PC-3 (cell line): ENCODE measurements around the gene MTHFD1. TPM values are rescaled to one million over a fixed set of nuclear protein-coding genes. Genes with fewer than 3 reads are reported as not detected.

Experiments
- ATAC-seq: fragments of 200-7000 bp; cut with Tn5 transposase; 2 replicates; pipeline ENCODE4 v1.9.1; 2020; ENCODE audit warnings: mild to moderate bottlenecking, moderate library complexity
- BruUV-seq: library from RNA; stranded (reverse); fragments of 400-500 nt; replicated peaks from 2 replicates; lab custom pipeline; 2021; lab: Mats Ljungman, UMichigan
- CTCF ChIA-PET: fragments of 300-600 bp; sonication (Branson Sonifier 250); formaldehyde crosslinking; loops from one replicate; lab custom pipeline; 2022; ENCODE audit warnings: antibody characterized with exemption; lab: Charles Lee
- POLR2A ChIA-PET: fragments of 300-600 bp; sonication (Branson Sonifier 250); formaldehyde crosslinking; loops from one replicate; lab custom pipeline; 2022; ENCODE audit warnings: antibody characterized with exemption; ENCODE audit not compliant: unreplicated experiment; lab: Charles Lee
- DNase-seq: peaks from one replicate; pipeline ENCODE4 v3.0.0-alpha.2; 2015
- H2AFZ ChIP-seq: fragments of 300-600 bp; sonication (generic); 2 replicates; pipeline ENCODE4 v1.6.0; 2016; ENCODE audit warnings: antibody characterized with exemption, low read length
- H3F3A ChIP-seq: fragments of 300-600 bp; sonication (generic); one replicate; pipeline ENCODE4 v1.6.0; 2017; ENCODE audit warnings: antibody characterized with exemption, low read length, control low read depth, mild to moderate bottlenecking; ENCODE audit not compliant: unreplicated experiment
- H3K27ac ChIP-seq: fragments of 300-600 bp; sonication (generic); 2 replicates; pipeline ENCODE4 v1.5.1; 2016; ENCODE audit warnings: mild to moderate bottlenecking, low read length
- H3K27me3 ChIP-seq: fragments of 300-600 bp; sonication (generic); 2 replicates; pipeline ENCODE4 v1.6.1; 2016; ENCODE audit warnings: low read length, mixed read lengths
- H3K36me3 ChIP-seq: fragments of 300-600 bp; sonication (generic); 2 replicates; pipeline ENCODE4 v1.6.1; 2016; ENCODE audit warnings: low read depth, mixed run types, low read length, mixed read lengths
- H3K4me1 ChIP-seq: fragments of 300-600 bp; sonication (generic); 2 replicates; pipeline ENCODE4 v1.5.1; 2016; ENCODE audit warnings: low read length; ENCODE audit not compliant: insufficient read depth
- H3K4me2 ChIP-seq: fragments of 300-600 bp; sonication (generic); 2 replicates; pipeline ENCODE4 v1.6.0; 2016; ENCODE audit warnings: low read length
- H3K4me3 ChIP-seq: fragments of 300-600 bp; sonication (generic); 2 replicates; pipeline ENCODE4 v1.5.1; 2016; ENCODE audit warnings: mild to moderate bottlenecking, low read length, mixed read lengths
- H3K79me2 ChIP-seq: fragments of 300-600 bp; sonication (generic); 2 replicates; pipeline ENCODE4 v1.6.1; 2017; ENCODE audit warnings: low read length, mixed read lengths
- H3K9ac ChIP-seq: fragments of 300-600 bp; sonication (generic); 2 replicates; pipeline ENCODE4 v1.6.0; 2016; ENCODE audit warnings: mild to moderate bottlenecking, low read length
- H3K9me2 ChIP-seq: fragments of 300-600 bp; sonication (generic); replicated peaks from 2 replicates; pipeline ENCODE4 v1.6.1; 2016; ENCODE audit warnings: mixed run types, low read length, mixed read lengths
- H3K9me3 ChIP-seq: fragments of 300-600 bp; sonication (generic); 2 replicates; pipeline ENCODE4 v1.6.1; 2016; ENCODE audit warnings: low read length, mixed read lengths
- H4K20me1 ChIP-seq: fragments of 300-600 bp; sonication (generic); 2 replicates; pipeline ENCODE4 v1.6.1; 2016; ENCODE audit warnings: low read length, mixed read lengths
- EZH2 ChIP-seq: fragments of 300-600 bp; sonication (generic); IDR thresholded peaks from one replicate; pipeline ENCODE4 v1.6.1; 2017; ENCODE audit warnings: antibody characterized with exemption, mild to moderate bottlenecking, low read length; ENCODE audit not compliant: unreplicated experiment
- EZH2phosphoT487 ChIP-seq: fragments of 300-600 bp; sonication (generic); IDR thresholded peaks from 2 replicates; pipeline ENCODE4 v1.6.1; 2018; ENCODE audit warnings: mild to moderate bottlenecking, antibody characterized with exemption, low read length, borderline replicate concordance
- intact Hi-C: fragments of 100-400 bp; cut with micrococcal nuclease; formaldehyde crosslinking; loops from 2 replicates; pipeline ENCODE4 v1.9.0; 2023
- total RNA-seq: library from RNA; depleted of rRNA; stranded (reverse); fragments of >200 nt; gene quantifications from 2 replicates; pipeline ENCODE4 v1.2.3, GENCODE V29; 2014
- TF ChIP-seq, protein P1 (sequence below): fragments of 300-600 bp; sonication (generic); conservative IDR thresholded peaks from 2 replicates; pipeline ENCODE4 v1.5.1; 2017; ENCODE audit warnings: antibody characterized with exemption, low read depth, mild to moderate bottlenecking, low read length

MTHFD1 gene
- total RNA-seq, 1 experiment from 2014 or later: 89.3 TPM

DNA sequence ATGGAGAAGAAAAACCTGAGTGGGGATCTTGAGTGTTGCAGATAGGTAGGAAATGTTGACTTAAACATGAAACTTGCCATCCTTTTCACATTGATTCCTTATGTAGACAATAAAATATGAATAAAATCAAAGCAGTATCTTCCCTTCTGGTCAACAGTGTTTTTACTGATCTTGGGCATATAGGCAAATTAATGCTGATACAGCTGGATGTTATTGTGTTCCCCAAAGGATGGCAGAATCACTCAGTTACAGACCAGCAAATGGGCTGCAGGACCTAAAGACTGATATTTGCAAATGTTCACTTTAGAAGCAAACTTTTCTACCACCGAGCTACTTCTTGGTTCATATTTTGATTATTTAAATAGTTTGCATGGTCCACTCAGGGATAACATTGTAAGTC is 33.9 kb downstream of the MTHFD1 start:
- H3K9me3 ChIP-seq: no peaks in the 10 kb centered on the region
- DNase-seq (no peak), ATAC-seq (no peak)
- peaks cover 71% of the 10 kb centered on the region for H3K36me3 ChIP-seq
- TF ChIP-seq, protein P1, sequence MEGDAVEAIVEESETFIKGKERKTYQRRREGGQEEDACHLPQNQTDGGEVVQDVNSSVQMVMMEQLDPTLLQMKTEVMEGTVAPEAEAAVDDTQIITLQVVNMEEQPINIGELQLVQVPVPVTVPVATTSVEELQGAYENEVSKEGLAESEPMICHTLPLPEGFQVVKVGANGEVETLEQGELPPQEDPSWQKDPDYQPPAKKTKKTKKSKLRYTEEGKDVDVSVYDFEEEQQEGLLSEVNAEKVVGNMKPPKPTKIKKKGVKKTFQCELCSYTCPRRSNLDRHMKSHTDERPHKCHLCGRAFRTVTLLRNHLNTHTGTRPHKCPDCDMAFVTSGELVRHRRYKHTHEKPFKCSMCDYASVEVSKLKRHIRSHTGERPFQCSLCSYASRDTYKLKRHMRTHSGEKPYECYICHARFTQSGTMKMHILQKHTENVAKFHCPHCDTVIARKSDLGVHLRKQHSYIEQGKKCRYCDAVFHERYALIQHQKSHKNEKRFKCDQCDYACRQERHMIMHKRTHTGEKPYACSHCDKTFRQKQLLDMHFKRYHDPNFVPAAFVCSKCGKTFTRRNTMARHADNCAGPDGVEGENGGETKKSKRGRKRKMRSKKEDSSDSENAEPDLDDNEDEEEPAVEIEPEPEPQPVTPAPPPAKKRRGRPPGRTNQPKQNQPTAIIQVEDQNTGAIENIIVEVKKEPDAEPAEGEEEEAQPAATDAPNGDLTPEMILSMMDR: no peak
- TF ChIP-seq EZH2 (no peak), EZH2phosphoT487 (no peak)
- no peaks in the 10 kb centered on the region for H4K20me1 ChIP-seq
- no peak overlapping the region for H3K9ac ChIP-seq
- H3K27me3 ChIP-seq: no peaks in the 10 kb centered on the region
- no peak overlapping the region for H3K4me2 ChIP-seq
- peaks cover 14% of the 10 kb centered on the region for H3K4me1 ChIP-seq
- POLR2A ChIA-PET: no interaction called here
- H3K79me2 ChIP-seq: no peaks in the 10 kb centered on the region
- intact Hi-C loops: loop anchor here (10.0 kb wide), 1 partner anchor 213 kb away; no protein-coding TSS in a partner anchor
- CTCF ChIA-PET: no interaction called here
- H2AFZ ChIP-seq: no peak overlapping the region
- no peaks in the 10 kb centered on the region for H3K9me2 ChIP-seq
- H3K27ac ChIP-seq: no peak overlapping the region
- no peaks in the 10 kb centered on the region for H3F3A ChIP-seq
- BruUV-seq: no TSS peak
- no peak overlapping the region for H3K4me3 ChIP-seq

- no peak overlapping the region for H3K4me3 ChIP-seq
- H3K27ac ChIP-seq: no peak overlapping the region
- no peaks in the 10 kb centered on the region for H4K20me1 ChIP-seq
- H3K79me2 ChIP-seq: no peaks in the 10 kb centered on the region
- BruUV-seq: no TSS peak
- peaks cover 14% of the 10 kb centered on the region for H3K4me1 ChIP-seq
- H3K9me2 ChIP-seq: no peaks in the 10 kb centered on the region
- no peaks in the 10 kb centered on the region for H3K9me3 ChIP-seq
- TF ChIP-seq EZH2phosphoT487: no peak
- no peak for TF ChIP-seq EZH2
- TF ChIP-seq, protein P1: no peak
- H3K9ac ChIP-seq: no peak overlapping the region
- no peak overlapping the region for H2AFZ ChIP-seq
- H3K27me3 ChIP-seq: no peaks in the 10 kb centered on the region
- intact Hi-C loops: loop anchor here (10.0 kb wide), 1 partner anchor 212 kb away; no protein-coding TSS in a partner anchor
- no peak overlapping the region for H3K4me2 ChIP-seq
- POLR2A ChIA-PET: interaction anchor here (0.7 kb wide), 1 partner anchor 33 kb away, joined by 4 read pairs; no protein-coding TSS in a partner anchor
- H3K36me3 ChIP-seq: peaks cover 71% of the 10 kb centered on the region
- ATAC-seq: no peak
- no peaks in the 10 kb centered on the region for H3F3A ChIP-seq
- DNase-seq: no peak
- CTCF ChIA-PET: no interaction called here
Measured at GRCh38 chr14:64422756-64423155, 34.6 kb downstream of the MTHFD1 start.

- Histone ChIP-seq H3K79me2 (no peaks in the 10 kb centered on the region), H3K4me3 (no peak overlapping the region), H3K4me2 (0 out of 2 replicates have a peak overlapping the region, but pooled peaks have one; percentile 23), H4K20me1 (no peaks in the 10 kb centered on the region), H3K9me2 (no peaks in the 10 kb centered on the region), H3K4me1 (peaks cover 14% of the 10 kb centered on the region), H3F3A (no peaks in the 10 kb centered on the region), H2AFZ (no peak overlapping the region), H3K27me3 (no peaks in the 10 kb centered on the region), H3K27ac (peak overlapping the region; percentile 18; the same call in 1 of the 2 replicates), H3K9ac (no peak overlapping the region), H3K9me3 (no peaks in the 10 kb centered on the region), H3K36me3 (peaks cover 66% of the 10 kb centered on the region)
- ChIA-PET CTCF (interaction anchor here (0.5 to 0.6 kb wide), 3 partner anchors 25 to 66 kb away, joined by 4 to 13 read pairs (median 8); no protein-coding TSS in a partner anchor), POLR2A (no interaction called here)
- TF ChIP-seq EZH2phosphoT487 (no peak), EZH2 (no peak)
- TF ChIP-seq, protein P1: no peak
- DNase-seq (peak; percentile 55), ATAC-seq (peak; percentile 37)
- intact Hi-C loops: loop anchor here (10.0 kb wide), 1 partner anchor 211 kb away; no protein-coding TSS in a partner anchor
- no TSS peak for BruUV-seq
Measured at GRCh38 chr14:64423987-64424386, 35.8 kb downstream of the MTHFD1 start.
